Measurements from ENCODE around the gene TIMP4. TPM values are rescaled to one million over a fixed set of nuclear protein-coding genes. Genes with fewer than 3 reads are reported as not detected.

Gene TIMP4
- polyA plus RNA-seq, 2 of the 4 experiments (the other 2 are of a cell fraction), result 15.7 to 16.0 TPM

GRCh38 chr3:12191559-12191958 lies 32.8 kb upstream of the TIMP4 start:
- Histone ChIP-seq H3K4me3 (no peak overlapping the region), H3K4me2 (no peak overlapping the region), H3K9me3 (no peaks in the 10 kb centered on the region), H3K4me1 (peaks cover 62% of the 10 kb centered on the region), H3K27ac (peak overlapping the region; percentile 90 to 94; a peak in 5 of 6 replicates)
- WGBS (ENCODE audit: missing lambda C conversion rate), result 89% methylated on average over 5 of the region's 5 CpGs
- POLR2A ChIA-PET, result interaction anchor here (1.0 to 1.1 kb wide), 2 partner anchors 97 to 293 kb away, joined by 3 read pairs; partner anchors contain the start of genes PPARG and TSEN2
- DNase-seq (ENCODE audit: low read depth in 1 of 2, low spot score in 1 of 2) (no peak), FAIRE-seq (no peak), ATAC-seq (no peak)
- CTCF ChIA-PET, result interaction anchor here (1.0 to 32.2 kb wide), 4 partner anchors 13 to 288 kb away, joined by 3 to 976 read pairs (median 122); partner anchors contain the start of gene TIMP4
- TF ChIP-seq JUNB (IDR thresholded peaks at IDR 0.05) (no peak), EHMT2 (IDR thresholded peaks at IDR 0.05; ENCODE audit: low read depth) (no peak), TFCP2L1 (CRISPR knock-in tag; IDR thresholded peaks at IDR 0.05) (no peak), HOXB5 (CRISPR knock-in tag; IDR thresholded peaks at IDR 0.05) (no peak), EP300 (IDR thresholded peaks at IDR 0.05) (no peak), CHD4 (IDR thresholded peaks at IDR 0.05; ENCODE audit: borderline replicate concordance) (no peak), GATA3 (IDR thresholded peaks at IDR 0.05; ENCODE audit: borderline replicate concordance) (no peak), USF2 (IDR thresholded peaks at IDR 0.05) (no peak), RCOR1 (IDR thresholded peaks at IDR 0.05; ENCODE audit: low read depth, low read length) (no peak), ZNF302 (CRISPR knock-in tag; IDR thresholded peaks at IDR 0.05) (no peak), JUN (IDR thresholded peaks at IDR 0.05) (no peak), NR3C1 (IDR thresholded peaks at IDR 0.05) (no peak), ATOH8 (CRISPR knock-in tag; IDR thresholded peaks at IDR 0.05; ENCODE audit: low read depth) (no peak), HES2 (IDR thresholded peaks at IDR 0.05) (no peak), TP53 (CRISPR knock-in tag; IDR thresholded peaks at IDR 0.05) (no peak), ESRRA (IDR thresholded peaks at IDR 0.05; ENCODE audit: borderline replicate concordance, low read length) (no peak)

- 93% methylated on average over 6 of the region's 6 CpGs for WGBS (ENCODE audit: missing lambda C conversion rate)
- CTCF ChIA-PET, result interaction anchor here (15.2 to 32.2 kb wide), 2 partner anchors 13 to 44 kb away, joined by 239 to 976 read pairs; partner anchors contain the start of gene TIMP4
- H3K4me2 ChIP-seq, result no peak overlapping the region
- H3K4me3 ChIP-seq, result no peak overlapping the region
- ATAC-seq (no peak), DNase-seq (ENCODE audit: low read depth in 1 of 2, low spot score in 1 of 2) (no peak), FAIRE-seq (no peak)
- POLR2A ChIA-PET, result interaction anchor here (1.1 kb wide), 1 partner anchor 98 kb away, joined by 3 read pairs; the partner anchor contains the start of gene PPARG
- peaks cover 55% of the 10 kb centered on the region for H3K4me1 ChIP-seq
- H3K27ac ChIP-seq, result peak overlapping the region; percentile 90 to 94; a peak in 4 of 6 replicates
- no peaks in the 10 kb centered on the region for H3K9me3 ChIP-seq
- TF ChIP-seq CEBPB (IDR thresholded peaks at IDR 0.05) (no peak), USF2 (IDR thresholded peaks at IDR 0.05) (no peak), CBX2 (IDR thresholded peaks at IDR 0.05; ENCODE audit: borderline replicate concordance, low read depth) (no peak), RAD21 (conservative IDR thresholded peaks at IDR 0.05 in 1 of 2, IDR thresholded peaks at IDR 0.05 in 1 of 2) (no peak), RNF2 (IDR thresholded peaks at IDR 0.05; ENCODE audit: borderline replicate concordance, low read depth) (no peak), FOXS1 (CRISPR knock-in tag; IDR thresholded peaks at IDR 0.05) (no peak), HOXB13 (CRISPR knock-in tag; IDR thresholded peaks at IDR 0.05; ENCODE audit: low read depth) (no peak), PBX3 (IDR thresholded peaks at IDR 0.05) (no peak), ZC3H11A (IDR thresholded peaks at IDR 0.05) (no peak), POLR2A (IDR thresholded peaks at IDR 0.05; ENCODE audit: low read length) (no peak), HMGXB4 (CRISPR knock-in tag; IDR thresholded peaks at IDR 0.05; ENCODE audit: borderline replicate concordance) (no peak), HOXA7 (CRISPR knock-in tag; IDR thresholded peaks at IDR 0.05) (no peak), MAZ (IDR thresholded peaks at IDR 0.05; ENCODE audit: borderline replicate concordance, low read depth, low read length) (no peak), RARB (CRISPR knock-in tag; IDR thresholded peaks at IDR 0.05) (no peak), KDM5A (IDR thresholded peaks at IDR 0.05) (no peak), GATA3 (IDR thresholded peaks at IDR 0.05; ENCODE audit: borderline replicate concordance) (no peak)
These were observed 32.1 kb upstream of the TIMP4 start for GRCh38 chr3:12190832-12191231.

Data from A549 (cell line).